GM18858 (cell line): ENCODE data around the gene NCAPD3.

Experiments used
- ATAC-seq: cut with Tn5 transposase; IDR thresholded peaks from one replicate; pipeline ENCODE4 v1.9.1; 2021; ENCODE audit not compliant: unreplicated experiment

NCAPD3 gene

GRCh38 chr11:134170177-134170918 lies 53.4 kb downstream of the NCAPD3 start:
- ATAC-seq, result no peak

GRCh38 chr11:134164490-134165370 lies 59.0 kb downstream of the NCAPD3 start:
- ATAC-seq, result no peak

- ATAC-seq, result no peak
These were observed 64.1 kb downstream of the NCAPD3 start for GRCh38 chr11:134159652-134160051.

DNA sequence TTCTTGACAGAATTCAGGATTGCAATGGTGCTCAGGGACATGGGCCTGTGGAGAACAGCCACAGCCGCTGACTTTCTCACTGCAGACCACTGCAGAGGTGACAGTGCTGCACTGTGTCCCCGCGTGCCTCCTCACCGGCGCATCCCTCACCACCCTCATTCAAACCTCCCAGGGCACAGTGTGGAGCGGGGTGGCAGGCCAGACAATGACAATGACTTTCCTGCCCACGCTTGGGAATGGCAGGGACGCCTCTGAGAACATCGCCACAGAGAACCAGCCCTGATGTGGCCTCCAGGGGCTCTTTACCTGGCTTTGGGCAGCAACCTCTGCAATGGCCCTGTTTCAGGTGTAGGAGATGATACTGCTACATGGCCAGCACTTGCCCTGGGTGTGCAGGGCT lies 65.7 kb downstream of the NCAPD3 start:
- ATAC-seq, result no peak

GRCh38 chr11:134157451-134157850 lies 66.3 kb downstream of the NCAPD3 start:
- no peak for ATAC-seq

DNA sequence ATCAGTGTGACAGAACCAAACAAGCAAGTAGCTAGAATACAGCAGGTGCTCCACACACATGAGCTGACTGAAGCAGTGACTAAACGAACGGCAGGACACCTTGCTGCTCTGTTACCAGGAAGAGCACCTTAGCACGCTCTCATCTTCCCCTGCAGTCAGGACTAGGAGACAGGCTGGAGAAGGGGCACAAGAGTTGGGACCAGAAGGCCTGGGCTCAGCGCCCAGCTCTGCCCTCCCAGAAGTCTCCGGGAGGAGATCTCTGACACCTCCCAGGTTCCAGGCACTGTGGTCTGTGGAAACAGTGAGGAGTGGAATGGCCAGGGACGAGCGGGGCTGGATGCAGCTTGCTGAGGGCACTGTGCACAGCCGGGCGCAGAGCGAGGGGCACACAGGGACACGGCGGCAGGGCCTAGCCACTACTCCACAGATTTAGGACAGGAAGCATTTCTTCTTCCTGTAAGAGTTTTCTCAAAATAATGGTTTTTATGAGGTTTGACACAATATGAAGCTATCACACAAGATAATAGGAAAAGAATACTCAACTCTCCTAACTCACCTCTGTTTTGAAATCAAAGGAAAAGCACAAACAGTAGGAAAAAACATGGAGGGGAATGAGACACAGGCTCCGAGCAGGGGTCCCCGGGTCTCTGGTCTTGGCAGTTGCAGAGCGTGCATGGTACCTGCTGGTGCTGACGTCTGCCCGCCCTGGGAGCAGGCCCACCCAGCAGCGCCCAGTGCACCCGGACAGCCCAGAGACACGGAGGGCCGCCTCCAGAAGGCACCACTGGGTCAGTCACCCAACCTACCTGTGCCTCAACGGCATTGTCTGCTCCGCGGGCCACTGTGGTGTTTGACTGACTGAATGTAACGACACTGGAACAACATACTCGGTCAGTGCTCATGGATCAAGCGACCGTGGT lies 67.6 kb downstream of the NCAPD3 start:
- no peak for ATAC-seq

GRCh38 chr11:134155456-134155855 lies 68.3 kb downstream of the NCAPD3 start:
- no peak for ATAC-seq

DNA sequence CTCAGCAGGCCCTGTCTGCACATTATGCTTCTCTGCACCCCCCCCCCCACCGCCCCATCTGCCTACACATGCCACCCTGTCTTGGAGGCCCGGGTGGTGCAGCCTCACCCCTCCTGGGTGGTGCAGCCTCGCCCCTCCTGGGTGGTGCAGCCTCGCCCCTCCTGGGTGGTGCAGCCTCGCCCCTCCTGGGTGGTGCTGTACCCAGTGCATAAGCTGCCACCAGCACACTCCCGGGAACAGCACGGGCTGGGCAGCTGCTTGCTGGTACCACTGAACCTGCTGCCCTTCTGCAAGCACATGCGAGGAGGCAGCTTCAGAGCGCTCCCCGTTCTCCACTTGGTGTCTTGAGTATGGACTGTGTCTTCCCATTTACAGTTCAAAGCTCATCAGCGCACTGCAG lies 69.3 kb downstream of the NCAPD3 start:
- no peak for ATAC-seq

DNA sequence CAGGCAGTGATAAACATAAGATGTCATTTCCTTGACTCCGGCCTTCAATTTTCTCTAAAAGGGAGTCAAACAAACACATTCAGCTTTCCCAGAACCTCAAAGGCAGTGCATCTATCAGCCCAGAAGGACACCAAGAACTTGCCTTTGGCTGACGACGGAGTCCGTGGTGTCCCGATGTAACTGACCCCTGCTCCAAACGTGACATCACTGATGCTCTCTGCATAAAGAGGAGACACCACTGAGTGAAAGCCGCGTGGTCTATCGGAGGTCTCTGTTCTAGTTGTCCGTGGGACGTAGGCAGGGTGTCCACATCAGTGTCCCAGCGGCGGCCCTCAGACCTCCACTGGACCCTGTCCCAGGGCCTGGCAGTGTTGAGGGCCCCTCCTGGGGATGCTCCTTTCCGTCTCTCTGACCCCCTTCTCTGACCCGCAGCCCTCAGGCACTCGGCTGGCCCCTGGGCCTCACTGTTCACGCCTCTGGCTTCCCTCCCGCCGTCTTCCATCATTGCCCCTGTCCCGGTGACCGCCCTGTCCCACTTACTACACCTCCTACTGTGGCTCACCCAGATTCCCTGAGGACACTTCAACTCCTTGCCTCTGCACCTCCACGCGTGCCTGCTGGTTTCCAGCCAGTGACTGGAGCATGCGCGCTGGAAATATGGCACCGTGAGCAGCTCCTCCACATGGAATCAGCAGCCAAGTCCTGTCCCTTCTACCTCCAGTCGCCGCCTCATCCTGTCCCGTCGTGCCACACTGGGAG lies 70.4 kb downstream of the NCAPD3 start:
- ATAC-seq, result no peak

DNA sequence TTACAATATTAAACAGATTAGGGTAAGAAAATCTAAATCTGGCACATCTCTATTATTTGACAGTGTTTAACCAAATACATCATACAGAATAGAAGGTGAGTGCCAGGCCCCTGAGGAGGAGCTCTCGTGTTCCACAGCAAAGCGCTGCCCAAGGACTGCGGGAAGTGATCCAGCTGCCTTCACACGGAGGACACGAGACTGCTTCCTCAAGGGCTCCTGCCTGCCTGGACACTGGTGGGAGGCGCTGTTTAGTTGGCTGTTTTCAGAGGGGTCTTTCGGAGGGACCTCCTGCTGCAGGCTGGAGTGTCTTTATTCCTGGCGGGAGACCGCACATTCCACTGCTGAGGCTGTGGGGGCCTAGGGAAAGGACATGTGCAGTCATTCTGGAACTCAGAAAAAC lies 71.1 kb downstream of the NCAPD3 start:
- ATAC-seq, result no peak

DNA sequence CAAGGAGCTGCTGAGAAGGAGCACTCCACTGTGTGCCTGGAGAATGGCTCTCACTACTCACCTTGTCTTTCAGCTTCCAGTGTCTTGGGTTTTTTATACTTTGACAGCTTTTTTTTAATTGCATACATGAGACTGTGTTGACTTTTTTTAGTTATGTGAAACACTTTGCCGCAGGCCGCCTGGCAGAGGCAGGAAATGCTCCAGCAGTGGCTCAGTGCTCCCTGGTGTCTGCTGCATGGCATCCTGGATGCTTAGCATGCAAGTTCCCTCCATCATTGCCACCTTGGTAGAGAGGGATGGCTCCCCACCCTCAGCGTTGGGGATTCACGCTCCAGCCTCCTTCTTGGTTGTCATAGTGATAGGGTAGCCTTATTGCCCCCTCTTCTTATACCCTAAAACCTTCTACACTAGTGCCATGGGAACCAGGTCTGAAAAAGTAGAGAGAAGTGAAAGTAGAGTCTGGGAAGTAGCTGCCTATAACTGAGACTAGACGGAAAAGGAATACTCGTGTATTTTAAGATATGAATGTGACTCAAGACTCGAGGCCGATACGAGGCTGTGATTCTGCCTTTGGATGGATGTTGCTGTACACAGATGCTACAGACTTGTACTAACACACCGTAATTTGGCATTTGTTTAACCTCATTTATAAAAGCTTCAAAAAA lies 72.6 kb downstream of the NCAPD3 start:
- ATAC-seq, result no peak

DNA sequence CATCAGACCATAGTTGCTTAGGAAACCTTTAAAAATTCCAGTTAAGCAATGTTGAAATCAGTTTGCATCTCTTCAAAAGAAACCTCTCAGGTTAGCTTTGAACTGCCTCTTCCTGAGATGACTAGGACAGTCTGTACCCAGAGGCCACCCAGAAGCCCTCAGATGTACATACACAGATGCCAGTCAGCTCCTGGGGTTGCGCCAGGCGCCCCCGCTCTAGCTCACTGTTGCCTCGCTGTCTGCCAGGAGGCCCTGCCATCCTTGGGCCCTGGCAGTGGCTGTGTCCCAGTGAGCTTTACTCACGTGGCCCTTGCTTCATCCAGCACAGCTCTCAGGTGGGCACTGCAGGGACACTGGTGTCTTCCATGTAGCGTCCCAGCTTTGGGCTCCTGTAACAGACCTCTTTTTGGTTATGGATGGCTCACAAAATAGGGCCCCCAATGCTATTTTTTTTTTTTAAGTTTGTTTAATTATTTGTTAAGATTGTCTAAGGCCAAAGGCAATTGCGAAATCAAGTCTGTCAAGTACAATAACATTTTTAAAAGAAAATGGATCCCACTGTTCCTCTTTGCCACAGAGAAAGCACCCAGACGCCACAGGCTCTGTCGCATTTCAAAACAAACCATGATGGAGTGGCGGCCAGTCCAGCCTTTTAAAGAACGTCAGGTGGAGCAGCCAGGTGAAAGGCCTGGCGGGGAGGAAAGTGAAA lies 73.4 kb downstream of the NCAPD3 start:
- ATAC-seq, result no peak

DNA sequence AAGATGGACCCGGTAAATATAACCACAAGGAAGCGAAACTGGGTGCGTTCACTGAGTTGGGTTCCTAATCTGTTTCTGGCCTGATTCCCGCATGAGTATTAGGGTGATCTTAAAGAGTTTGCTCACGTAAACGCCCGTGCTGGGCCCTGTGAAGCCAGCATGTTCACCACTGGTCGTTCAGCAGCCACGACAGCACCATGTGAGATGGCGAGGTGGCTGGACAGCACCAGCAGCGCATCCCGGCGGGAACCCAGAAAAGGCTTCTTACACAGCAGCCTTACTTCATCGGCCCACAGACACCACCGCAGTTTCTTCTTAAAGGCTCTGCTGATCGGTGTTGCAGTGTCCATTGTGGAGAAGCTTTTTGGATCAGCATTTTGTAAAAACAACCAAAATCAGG lies 74.4 kb downstream of the NCAPD3 start:
- no peak for ATAC-seq

DNA sequence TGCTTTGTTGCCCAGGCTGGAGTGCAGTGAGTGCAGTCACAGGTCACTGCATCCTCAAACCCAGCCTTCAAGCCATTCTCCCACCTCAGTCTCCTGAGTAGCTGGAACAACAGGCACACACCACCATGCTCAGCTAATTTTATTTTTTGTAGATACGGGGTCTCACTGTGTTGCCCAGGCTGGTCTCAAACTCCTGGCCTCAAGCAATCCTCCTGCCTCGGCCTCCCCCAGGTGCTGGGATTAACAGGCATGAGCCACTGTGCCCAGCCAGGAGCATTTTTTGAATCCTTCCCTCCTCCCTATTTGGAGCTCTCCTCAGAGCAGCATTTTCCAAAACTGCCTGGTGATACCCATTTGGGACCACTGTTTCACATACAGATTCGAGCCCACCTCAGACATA lies 77.2 kb downstream of the NCAPD3 start:
- ATAC-seq, result no peak

DNA sequence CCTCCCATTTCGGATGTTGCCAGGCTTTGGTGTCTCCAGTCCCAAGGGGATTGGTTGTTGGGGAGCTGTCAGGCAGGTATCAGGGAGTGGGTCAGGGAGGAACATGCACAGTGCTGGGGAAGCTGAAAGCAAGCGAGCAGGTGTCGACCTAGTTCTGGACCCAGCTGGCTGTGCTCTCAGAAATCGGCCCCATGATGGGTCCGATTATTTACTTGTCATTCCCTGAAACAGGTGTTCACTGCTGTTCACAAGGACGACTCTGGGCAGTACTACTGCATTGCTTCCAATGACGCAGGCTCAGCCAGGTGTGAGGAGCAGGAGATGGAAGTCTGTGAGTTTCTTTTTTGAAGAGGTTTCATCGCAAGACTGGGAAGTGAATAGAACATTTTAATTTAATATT lies 78.1 kb downstream of the NCAPD3 start:
- ATAC-seq, result no peak

DNA sequence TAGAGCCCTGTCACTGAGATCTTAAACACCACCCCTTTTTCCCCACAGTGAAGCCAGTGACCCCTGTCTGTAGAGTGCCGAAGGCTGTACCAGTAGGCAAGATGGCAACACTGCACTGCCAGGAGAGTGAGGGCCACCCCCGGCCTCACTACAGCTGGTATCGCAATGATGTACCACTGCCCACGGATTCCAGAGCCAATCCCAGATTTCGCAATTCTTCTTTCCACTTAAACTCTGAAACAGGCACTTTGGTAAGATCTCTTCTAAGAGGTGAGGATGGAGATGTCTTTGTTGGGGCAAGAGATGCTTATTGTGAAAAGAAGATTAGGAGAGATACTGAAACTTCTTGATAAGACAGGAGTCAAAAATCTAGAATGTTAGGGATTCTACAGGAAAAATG lies 79.0 kb downstream of the NCAPD3 start:
- ATAC-seq, result no peak

DNA sequence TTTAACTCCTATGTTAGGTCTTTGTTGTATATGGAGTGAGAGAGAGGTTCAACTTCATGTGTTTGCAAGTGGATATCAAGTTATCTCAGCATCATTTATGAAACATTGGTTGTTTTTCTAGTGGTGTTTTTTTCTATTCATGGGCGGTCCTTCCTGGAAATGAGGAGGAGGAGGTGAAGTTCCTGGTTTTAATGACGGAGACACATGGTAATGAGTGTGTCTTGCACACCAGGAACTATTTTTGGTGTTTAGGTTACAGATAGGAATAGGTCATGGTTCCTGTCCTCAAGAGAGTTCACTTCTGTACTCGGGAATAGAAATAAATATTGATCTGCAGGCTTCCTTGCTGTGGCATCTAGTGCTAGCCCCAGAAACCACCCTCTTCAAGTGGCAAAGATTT lies 80.0 kb downstream of the NCAPD3 start:
- no peak for ATAC-seq

- ATAC-seq, result no peak
These were observed 81.2 kb downstream of the NCAPD3 start for GRCh38 chr11:134142536-134142935.

- no peak for ATAC-seq
These were observed 82.7 kb downstream of the NCAPD3 start for GRCh38 chr11:134140961-134141490.
